Ascending aorta (tissue), 2 donors: Measurements from ENCODE around the gene NECTIN1. TPM values are rescaled to one million over a fixed set of nuclear protein-coding genes. Genes with fewer than 3 reads are reported as not detected.
"Not testable (repeated sequence)": the region's sequence is repeated elsewhere in the genome, so short reads cannot be mapped to it uniquely, and the experiment has no call there.

Experiments
- DNase-seq, 2 donors: peaks; one replicate each; pipeline ENCODE4 v3.0.0-alpha.2; 2019; ENCODE audit warnings: low spot score in 2 of 2
- H3K27ac ChIP-seq, 2 donors: fragments of 200-600 bp; sonication (generic); one replicate each; pipeline ENCODE4 v1.5.1; 2016 to 2017; ENCODE audit warnings: mild to moderate bottlenecking in 1 of 2
- H3K27me3 ChIP-seq: fragments of 200-600 bp; sonication (generic); one replicate; pipeline ENCODE4 v1.5.1; 2017
- H3K36me3 ChIP-seq, 2 donors: fragments of 200-600 bp; sonication (generic); one replicate each; pipeline ENCODE4 v1.5.1; 2016
- H3K4me1 ChIP-seq, 2 donors: fragments of 200-600 bp; sonication (generic); one replicate each; pipeline ENCODE4 v1.5.1; 2016 to 2017; ENCODE audit warnings: mild to moderate bottlenecking in 1 of 2
- H3K4me3 ChIP-seq, 2 donors: fragments of 200-600 bp; sonication (generic); one replicate each; pipeline ENCODE4 v1.5.1; 2016 to 2017; ENCODE audit warnings: mild to moderate bottlenecking in 1 of 2
- H3K9me3 ChIP-seq, 2 donors: fragments of 200-600 bp; sonication (generic); one replicate each; pipeline ENCODE4 v1.5.1; 2016
- CTCF ChIP-seq, 3 experiments: fragments of 200-600 bp in 2 of 3; fragments of 450-650 bp in 1 of 3; sonication (generic) in 2 of 3; IDR thresholded peaks; one replicate each; pipeline ENCODE4 v1.5.1; 2016 to 2019; ENCODE audit warnings: antibody characterized with exemption in 3 of 3, mild to moderate bottlenecking in 1 of 3, moderate library complexity in 1 of 3
- intact Hi-C: fragments of 100-400 bp; cut with DNase I; formaldehyde crosslinking; loops from one replicate; pipeline ENCODE4 v1.15.1; 2023
- total RNA-seq: library from RNA; depleted of rRNA; stranded (reverse); fragments of >200 nt; gene quantifications from one replicate; pipeline ENCODE4 v1.1.0, GENCODE V29; 2016

Gene NECTIN1
- total RNA-seq, 1 donor from 2014 or later: 1.6 TPM

DNA sequence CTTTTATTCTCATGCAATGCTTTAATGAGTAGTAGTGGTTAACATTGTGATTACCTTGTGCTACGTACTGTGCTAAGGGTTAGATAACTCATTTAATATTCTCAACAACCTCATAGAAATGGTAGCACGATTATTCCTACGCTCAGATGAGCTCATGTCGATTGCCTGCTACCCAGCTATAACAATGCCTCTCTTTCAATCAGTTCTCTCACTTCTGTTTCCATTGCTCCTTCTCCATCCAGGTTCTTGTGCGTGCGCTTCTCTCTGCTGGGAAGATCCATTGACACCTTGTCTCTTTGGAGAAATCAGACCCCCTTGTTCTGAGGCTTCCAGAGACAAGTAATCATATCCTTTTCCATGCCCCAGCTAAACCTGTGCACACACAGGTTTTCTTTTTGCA lies 120.8 kb downstream of the NECTIN1 start:
- Histone ChIP-seq H3K27ac (no peak overlapping the region), H3K4me3 (no peak overlapping the region), H3K9me3 (no peaks in the 10 kb centered on the region), H3K36me3 (no peaks in the 10 kb centered on the region), H3K27me3 (no peaks in the 10 kb centered on the region), H3K4me1 (no peaks in the 10 kb centered on the region)
- no peak for TF ChIP-seq CTCF (IDR thresholded peaks at IDR 0.05)
- no peak for DNase-seq
- intact Hi-C loops: no loop called here

- intact Hi-C loops: no loop called here
- no peaks in the 10 kb centered on the region for H3K27me3 ChIP-seq
- DNase-seq: no peak
- no peaks in the 10 kb centered on the region for H3K36me3 ChIP-seq
- no peak for TF ChIP-seq CTCF (IDR thresholded peaks at IDR 0.05)
- no peak overlapping the region for H3K4me3 ChIP-seq
- H3K27ac ChIP-seq: no peak overlapping the region
- H3K4me1 ChIP-seq: no peaks in the 10 kb centered on the region
- H3K9me3 ChIP-seq: no peaks in the 10 kb centered on the region
Measured at GRCh38 chr11:119607726-119608125, 121.3 kb downstream of the NECTIN1 start.

DNA sequence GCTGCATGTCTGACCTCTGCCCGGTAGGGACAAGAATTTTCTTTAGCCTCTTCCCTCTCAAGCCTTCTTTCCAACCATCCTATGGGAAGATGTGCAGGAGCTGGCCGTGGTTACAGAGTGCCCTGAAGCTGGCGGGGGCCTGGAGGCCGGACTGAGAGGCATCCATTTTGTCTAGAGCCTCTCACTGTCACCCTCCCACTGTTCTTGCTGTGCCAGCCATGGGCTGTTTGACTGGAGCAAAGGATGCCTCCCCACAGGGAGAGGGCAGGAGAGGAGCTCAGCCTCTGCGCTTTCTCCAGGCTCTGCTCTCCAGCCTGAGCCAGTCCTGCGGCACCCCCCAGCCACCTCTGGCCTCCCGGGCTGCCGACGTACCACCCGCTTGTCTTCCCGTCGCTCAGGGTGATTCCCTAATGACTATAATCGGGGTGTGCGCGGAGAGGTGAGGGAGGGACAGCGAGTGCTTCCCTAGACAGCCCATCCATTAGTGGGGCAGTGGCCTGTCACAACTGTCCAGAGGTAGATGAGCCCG lies 123.8 kb downstream of the NECTIN1 start:
- Histone ChIP-seq H3K4me3 (no peak overlapping the region), H3K9me3 (no peaks in the 10 kb centered on the region), H3K27me3 (no peaks in the 10 kb centered on the region), H3K27ac (no peak overlapping the region), H3K4me1 (no peaks in the 10 kb centered on the region), H3K36me3 (no peaks in the 10 kb centered on the region)
- TF ChIP-seq CTCF (IDR thresholded peaks at IDR 0.05): no peak
- intact Hi-C loops: no loop called here
- no peak for DNase-seq

GRCh38 chr11:119602745-119603373 lies 126.1 kb downstream of the NECTIN1 start:
- no peaks in the 10 kb centered on the region for H3K27me3 ChIP-seq
- no peak overlapping the region for H3K27ac ChIP-seq
- TF ChIP-seq CTCF (IDR thresholded peaks at IDR 0.05): no peak

GRCh38 chr11:119599864-119600541 lies 129.0 kb downstream of the NECTIN1 start:
- Histone ChIP-seq H3K4me3 (no peak overlapping the region), H3K27me3 (no peaks in the 10 kb centered on the region), H3K9me3 (no peaks in the 10 kb centered on the region), H3K36me3 (no peaks in the 10 kb centered on the region), H3K4me1 (no peaks in the 10 kb centered on the region), H3K27ac (no peak overlapping the region)
- intact Hi-C loops: no loop called here
- no peak for DNase-seq
- TF ChIP-seq CTCF (IDR thresholded peaks at IDR 0.05): no peak

More at GRCh38 chr11:119602745-119603373, 126.1 kb downstream of the NECTIN1 start:
- no peak overlapping the region for H3K4me3 ChIP-seq
- DNase-seq: no peak
- H3K4me1 ChIP-seq: no peaks in the 10 kb centered on the region
- intact Hi-C loops: no loop called here
- no peaks in the 10 kb centered on the region for H3K36me3 ChIP-seq
- H3K9me3 ChIP-seq: no peaks in the 10 kb centered on the region

DNA sequence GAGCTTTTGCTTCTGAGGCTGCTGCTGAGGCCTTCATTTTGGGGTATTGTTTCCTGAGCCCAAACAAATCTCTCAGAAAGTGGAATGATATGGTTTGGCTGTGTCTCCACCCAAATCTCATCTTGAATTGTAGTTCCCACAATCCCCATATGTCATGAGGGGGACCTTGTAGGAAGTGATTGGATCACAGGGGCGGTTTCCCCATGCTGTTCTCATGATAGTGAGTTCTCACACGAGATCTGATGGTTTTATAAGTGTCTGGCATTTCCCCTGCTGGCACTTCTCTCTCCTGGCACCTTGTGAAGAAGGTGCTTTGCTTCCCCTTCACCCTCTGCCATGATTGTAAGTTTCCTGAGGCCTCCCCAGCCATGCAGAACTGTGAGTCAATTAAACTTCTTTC lies 133.1 kb downstream of the NECTIN1 start:
- H3K36me3 ChIP-seq, H3K9me3 ChIP-seq, H3K27ac ChIP-seq, H3K4me3 ChIP-seq, DNase-seq, H3K4me1 ChIP-seq, intact Hi-C loops, H3K27me3 ChIP-seq: not testable (repeated sequence)
